Omental fat pad (tissue), 4 donors: ENCODE results near the gene NR3C2. TPM values are rescaled to one million over a fixed set of nuclear protein-coding genes. Genes with fewer than 3 reads are reported as not detected.

Source experiments
- ATAC-seq: fragments of 150-250 bp; one replicate; pipeline ENCODE4 v1.9.1; 2016; ENCODE audit warnings: mild to moderate bottlenecking, moderate library complexity; ENCODE audit not compliant: low FRiP score
- DNase-seq: peaks from one replicate; pipeline ENCODE4 v3.0.0-alpha.2; 2019; ENCODE audit warnings: low spot score
- total RNA-seq, 4 donors: library from RNA; depleted of rRNA; stranded (reverse); fragments of >200 nt; gene quantifications; one replicate each; pipeline ENCODE4 v1.1.0, GENCODE V29; 2016
- TF ChIP-seq, protein P1 (sequence below), 3 donors: fragments of 450-650 bp; IDR thresholded peaks; one replicate each; pipeline ENCODE4 v1.5.1; 2016 to 2017; ENCODE audit warnings: antibody characterized with exemption in 3 of 3, mild to moderate bottlenecking in 3 of 3, moderate library complexity in 2 of 3

NR3C2 gene
- total RNA-seq, 4 donors from 2014 or later = 7.4 to 28.1 (median 12.1) TPM

DNA sequence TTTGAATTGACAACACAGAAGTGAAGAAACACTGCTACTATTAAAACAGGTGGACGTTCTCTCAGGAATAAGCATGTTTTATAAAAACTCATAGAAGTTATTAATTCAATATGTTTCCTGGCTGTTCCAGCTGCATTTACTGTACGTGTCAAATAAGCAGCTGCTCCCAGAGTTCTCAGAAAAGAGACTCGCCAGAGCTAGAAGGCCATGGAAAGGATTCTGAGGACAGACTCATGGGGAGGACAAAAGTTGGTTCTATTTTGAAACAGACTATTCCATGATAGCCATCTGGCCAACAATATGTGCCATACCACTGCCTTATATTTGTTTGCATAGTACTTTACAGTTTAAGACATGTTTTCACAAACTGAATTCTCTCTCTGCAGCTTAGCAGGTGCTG is 136.5 kb downstream of the NR3C2 start:
- no peak for ATAC-seq
- TF ChIP-seq, protein P1, sequence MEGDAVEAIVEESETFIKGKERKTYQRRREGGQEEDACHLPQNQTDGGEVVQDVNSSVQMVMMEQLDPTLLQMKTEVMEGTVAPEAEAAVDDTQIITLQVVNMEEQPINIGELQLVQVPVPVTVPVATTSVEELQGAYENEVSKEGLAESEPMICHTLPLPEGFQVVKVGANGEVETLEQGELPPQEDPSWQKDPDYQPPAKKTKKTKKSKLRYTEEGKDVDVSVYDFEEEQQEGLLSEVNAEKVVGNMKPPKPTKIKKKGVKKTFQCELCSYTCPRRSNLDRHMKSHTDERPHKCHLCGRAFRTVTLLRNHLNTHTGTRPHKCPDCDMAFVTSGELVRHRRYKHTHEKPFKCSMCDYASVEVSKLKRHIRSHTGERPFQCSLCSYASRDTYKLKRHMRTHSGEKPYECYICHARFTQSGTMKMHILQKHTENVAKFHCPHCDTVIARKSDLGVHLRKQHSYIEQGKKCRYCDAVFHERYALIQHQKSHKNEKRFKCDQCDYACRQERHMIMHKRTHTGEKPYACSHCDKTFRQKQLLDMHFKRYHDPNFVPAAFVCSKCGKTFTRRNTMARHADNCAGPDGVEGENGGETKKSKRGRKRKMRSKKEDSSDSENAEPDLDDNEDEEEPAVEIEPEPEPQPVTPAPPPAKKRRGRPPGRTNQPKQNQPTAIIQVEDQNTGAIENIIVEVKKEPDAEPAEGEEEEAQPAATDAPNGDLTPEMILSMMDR (IDR thresholded peaks at IDR 0.05) = no peak

DNA sequence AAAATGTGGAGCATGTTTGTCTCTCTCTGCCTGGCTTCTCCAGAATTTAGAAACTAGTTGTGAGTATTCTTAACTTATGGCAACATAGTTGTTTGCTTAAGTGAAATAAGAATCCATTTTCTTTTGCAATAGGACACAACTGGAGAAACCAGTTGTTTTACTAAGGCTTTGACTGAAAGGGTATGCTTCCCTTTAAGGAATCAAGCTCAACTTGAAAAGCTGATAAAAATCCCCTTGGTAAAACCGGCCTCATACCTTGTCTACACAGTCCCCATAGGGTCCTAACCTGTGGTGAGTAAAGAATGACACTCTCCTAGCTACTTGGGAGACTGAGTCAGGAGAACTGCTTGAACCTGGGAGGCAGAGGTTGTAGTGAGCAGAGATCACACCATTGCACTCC is 139.8 kb downstream of the NR3C2 start:
- TF ChIP-seq, protein P1 (IDR thresholded peaks at IDR 0.05) = no peak
- no peak for DNase-seq
- no peak for ATAC-seq

More for the DNA sequence above, 136.5 kb downstream of the NR3C2 start:
- DNase-seq = no peak

- ATAC-seq (no peak), DNase-seq (no peak)
- TF ChIP-seq, protein P1 (IDR thresholded peaks at IDR 0.05) = no peak
Observed at GRCh38 chr4:148300877-148301276, 141.3 kb downstream of the NR3C2 start.

DNA sequence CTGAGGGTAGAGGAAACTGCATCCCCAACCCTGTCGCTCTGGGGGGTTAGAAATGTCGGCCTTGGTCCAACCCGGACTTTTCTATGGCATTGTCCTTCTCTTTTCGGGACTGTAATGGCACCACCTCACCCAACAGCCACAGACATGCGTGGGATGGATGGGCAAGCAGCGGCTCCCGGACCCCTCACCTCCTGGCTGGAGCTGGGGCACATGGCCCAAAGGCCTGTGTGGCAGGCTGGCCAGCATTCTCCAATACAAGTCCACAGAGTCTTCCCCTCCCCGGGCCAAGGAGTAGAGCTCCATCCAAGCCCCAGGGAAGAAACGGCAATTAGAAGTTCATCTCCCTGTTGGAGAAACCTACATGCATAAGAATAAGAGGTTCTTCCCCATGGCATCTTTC is 142.9 kb downstream of the NR3C2 start:
- DNase-seq = no peak
- TF ChIP-seq, protein P1 (IDR thresholded peaks at IDR 0.05) = no peak
- no peak for ATAC-seq

DNA sequence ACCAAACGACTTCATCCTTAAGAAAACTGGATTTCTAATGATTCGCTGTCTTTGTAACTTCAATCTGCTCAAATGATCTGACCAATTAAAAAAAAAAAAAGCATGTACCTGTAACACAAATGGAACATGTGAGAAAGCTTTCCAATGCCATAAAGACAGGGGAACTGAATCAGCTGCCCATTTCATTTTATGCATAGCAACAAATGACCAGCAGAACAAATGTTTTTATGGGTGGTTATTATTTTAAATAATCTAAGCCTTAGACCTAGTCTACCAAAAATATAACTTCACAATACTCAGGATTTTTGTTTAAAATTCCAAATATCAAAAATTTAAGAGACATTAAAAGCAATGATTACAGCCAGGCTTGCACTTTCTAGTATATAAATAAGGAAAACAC is 145.7 kb downstream of the NR3C2 start:
- ATAC-seq (no peak), DNase-seq (no peak)
- TF ChIP-seq, protein P1 (IDR thresholded peaks at IDR 0.05) = no peak

DNA sequence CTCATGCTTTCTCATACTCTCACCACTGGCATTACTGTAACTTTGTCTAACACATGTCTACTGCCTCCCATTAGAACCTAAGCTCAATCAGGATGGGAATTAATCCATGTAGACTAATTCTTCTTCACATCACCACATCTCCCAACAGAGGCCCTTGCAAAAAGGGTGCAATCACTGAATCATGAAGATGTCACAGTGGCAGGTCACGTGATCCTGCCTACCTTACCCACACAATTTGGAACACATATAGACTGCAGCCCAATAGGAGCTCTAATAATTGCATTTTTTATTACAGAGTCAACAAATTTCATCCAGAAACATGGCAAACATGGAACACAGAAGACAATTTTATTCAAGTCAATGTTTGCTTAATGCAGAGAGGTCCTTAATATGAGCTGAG is 146.6 kb downstream of the NR3C2 start:
- TF ChIP-seq, protein P1 (IDR thresholded peaks at IDR 0.05) = no peak
- ATAC-seq (no peak), DNase-seq (no peak)

DNA sequence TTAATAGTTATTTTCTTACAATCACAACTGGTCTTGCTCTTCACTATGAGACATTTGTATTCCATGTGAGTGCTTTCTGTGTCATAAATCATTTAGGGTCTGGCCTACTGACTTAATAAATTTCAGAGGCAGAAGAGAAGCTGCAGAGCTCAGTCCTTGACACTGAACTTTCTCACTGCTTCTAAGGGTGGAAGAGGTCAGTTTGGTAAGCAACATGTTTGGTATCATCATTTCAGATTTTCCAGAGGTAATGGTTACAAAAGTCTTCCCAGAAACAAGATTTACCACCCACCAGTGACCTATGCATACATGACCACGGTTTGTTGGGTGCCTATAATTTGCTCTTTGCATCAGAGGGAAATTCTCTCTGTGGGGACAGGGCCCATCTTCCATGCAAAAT is 148.6 kb downstream of the NR3C2 start:
- ATAC-seq = no peak

More for the DNA sequence above, 148.6 kb downstream of the NR3C2 start:
- no peak for DNase-seq
- TF ChIP-seq, protein P1 (IDR thresholded peaks at IDR 0.05) = no peak
